ENCODE measurements around the gene ARID5B.

ARID5B gene

GRCh38 chr10:62067560-62067959, 166.1 kb downstream of the ARID5B start:
- Histone ChIP-seq H3K27ac (ENCODE audit: low read depth, low read length) (no peak overlapping the region), H3K4me1 (ENCODE audit: control insufficient read depth, insufficient read depth, low read length, unreplicated experiment) (peaks cover 30% of the 10 kb centered on the region), H2AFZ (ENCODE audit: low read length, unreplicated experiment) (no peak overlapping the region), H3K27me3 (ENCODE audit: insufficient read depth, low read length) (no peaks in the 10 kb centered on the region), H3K79me2 (ENCODE audit: control insufficient read depth, insufficient read depth, low read length, unreplicated experiment) (peaks cover 15% of the 10 kb centered on the region), H3K36me3 (ENCODE audit: insufficient read depth, low read length) (peaks cover 52% of the 10 kb centered on the region), H3K4me3 (ENCODE audit: low read depth, low read length) (no peak overlapping the region)

DNA sequence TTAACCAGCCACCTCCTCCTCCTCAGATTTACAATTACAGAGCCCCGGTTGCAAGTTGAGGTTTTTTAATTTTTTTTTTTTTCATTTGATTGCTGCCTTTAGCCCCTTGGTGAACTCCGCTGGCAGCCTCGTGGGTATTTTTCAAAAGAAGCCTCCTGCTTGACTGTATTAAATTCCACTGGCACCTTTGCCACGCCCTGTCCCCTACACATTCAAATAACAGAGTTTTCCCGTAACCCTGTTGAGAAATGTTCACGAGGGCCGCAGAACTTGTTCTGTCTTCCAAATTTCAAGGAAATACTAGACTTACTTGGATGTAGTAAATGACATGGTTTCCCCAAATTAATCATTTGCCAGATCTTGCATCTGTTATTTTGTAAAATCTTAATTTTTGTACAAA, 167.0 kb downstream of the ARID5B start:
- Histone ChIP-seq H3K27me3 (ENCODE audit: insufficient read depth, low read length) (no peaks in the 10 kb centered on the region), H3K36me3 (ENCODE audit: insufficient read depth, low read length) (peaks cover 46% of the 10 kb centered on the region), H3K4me3 (ENCODE audit: low read depth, low read length) (no peak overlapping the region), H3K27ac (ENCODE audit: low read depth, low read length) (no peak overlapping the region), H3K79me2 (ENCODE audit: control insufficient read depth, insufficient read depth, low read length, unreplicated experiment) (peaks cover 15% of the 10 kb centered on the region), H3K4me1 (ENCODE audit: control insufficient read depth, insufficient read depth, low read length, unreplicated experiment) (peaks cover 32% of the 10 kb centered on the region), H2AFZ (ENCODE audit: low read length, unreplicated experiment) (no peak overlapping the region)

DNA sequence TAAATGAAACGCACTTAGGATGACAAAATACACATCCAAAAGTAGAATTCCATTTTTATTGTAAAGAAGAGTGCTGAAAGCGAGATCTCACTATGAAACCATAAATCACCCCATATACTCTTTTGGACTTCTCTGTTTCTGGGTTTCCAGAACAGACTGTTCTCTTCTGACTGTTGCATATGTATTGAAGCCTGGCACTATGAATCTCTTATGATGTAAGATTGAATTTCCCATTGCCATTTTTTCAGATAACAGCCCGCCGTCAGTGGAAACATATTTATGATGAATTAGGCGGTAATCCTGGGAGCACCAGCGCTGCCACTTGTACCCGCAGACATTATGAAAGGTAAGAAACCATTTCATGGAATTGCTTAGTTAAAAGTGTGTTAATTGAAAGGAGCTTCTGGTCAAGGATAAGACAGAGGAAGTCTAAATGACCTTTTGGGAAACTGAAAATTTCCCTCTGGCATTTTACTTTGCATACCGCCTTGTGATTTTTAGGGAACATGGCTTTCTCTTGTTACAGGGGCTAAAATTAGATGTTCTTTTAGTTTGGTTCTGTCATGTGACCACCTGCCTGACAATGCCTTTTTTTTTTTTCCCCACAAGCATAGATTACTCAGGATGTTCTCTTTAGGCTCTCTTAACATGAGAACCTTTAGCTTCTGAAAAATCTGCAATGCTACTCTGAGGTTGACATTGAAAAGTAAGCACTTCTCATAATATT, 168.1 kb downstream of the ARID5B start:
- H3K27me3 ChIP-seq (ENCODE audit: insufficient read depth, low read length), result no peaks in the 10 kb centered on the region
- peaks cover 32% of the 10 kb centered on the region for H3K4me1 ChIP-seq (ENCODE audit: control insufficient read depth, insufficient read depth, low read length, unreplicated experiment)
- H2AFZ ChIP-seq (ENCODE audit: low read length, unreplicated experiment), result no peak overlapping the region
- H3K27ac ChIP-seq (ENCODE audit: low read depth, low read length), result no peak overlapping the region
- H3K36me3 ChIP-seq (ENCODE audit: insufficient read depth, low read length), result peaks cover 51% of the 10 kb centered on the region
- no peak overlapping the region for H3K4me3 ChIP-seq (ENCODE audit: low read depth, low read length)
- peaks cover 21% of the 10 kb centered on the region for H3K79me2 ChIP-seq (ENCODE audit: control insufficient read depth, insufficient read depth, low read length, unreplicated experiment)

DNA sequence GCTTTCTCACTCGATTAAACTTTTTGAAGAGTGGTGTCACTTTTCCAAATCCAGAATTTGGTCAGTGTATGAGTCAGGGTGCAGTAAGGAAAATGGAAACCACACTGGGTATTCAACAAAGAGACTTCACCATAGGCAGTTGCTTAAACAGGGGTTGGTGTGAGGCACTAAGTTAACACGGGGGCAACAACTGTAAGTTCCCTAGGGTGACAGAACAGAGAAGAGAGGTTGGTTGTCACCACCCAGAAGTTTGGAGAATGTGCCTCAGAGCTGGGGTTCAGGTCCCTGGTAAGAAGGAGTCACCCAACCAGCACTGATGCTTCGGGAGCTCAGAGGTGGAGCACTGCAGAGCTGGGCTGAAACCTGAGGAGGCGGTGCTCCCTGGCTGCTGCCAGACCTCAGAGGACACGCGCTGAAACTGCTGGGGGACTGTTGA, 170.4 kb downstream of the ARID5B start:
- Histone ChIP-seq H3K4me3 (ENCODE audit: low read depth, low read length) (no peak overlapping the region), H3K36me3 (ENCODE audit: insufficient read depth, low read length) (peaks cover 52% of the 10 kb centered on the region), H3K27me3 (ENCODE audit: insufficient read depth, low read length) (no peaks in the 10 kb centered on the region), H3K27ac (ENCODE audit: low read depth, low read length) (peak overlapping the region; percentile 12; the same call in 1 of the 2 replicates), H3K79me2 (ENCODE audit: control insufficient read depth, insufficient read depth, low read length, unreplicated experiment) (peaks cover 17% of the 10 kb centered on the region), H2AFZ (ENCODE audit: low read length, unreplicated experiment) (no peak overlapping the region), H3K4me1 (ENCODE audit: control insufficient read depth, insufficient read depth, low read length, unreplicated experiment) (peaks cover 51% of the 10 kb centered on the region)

DNA sequence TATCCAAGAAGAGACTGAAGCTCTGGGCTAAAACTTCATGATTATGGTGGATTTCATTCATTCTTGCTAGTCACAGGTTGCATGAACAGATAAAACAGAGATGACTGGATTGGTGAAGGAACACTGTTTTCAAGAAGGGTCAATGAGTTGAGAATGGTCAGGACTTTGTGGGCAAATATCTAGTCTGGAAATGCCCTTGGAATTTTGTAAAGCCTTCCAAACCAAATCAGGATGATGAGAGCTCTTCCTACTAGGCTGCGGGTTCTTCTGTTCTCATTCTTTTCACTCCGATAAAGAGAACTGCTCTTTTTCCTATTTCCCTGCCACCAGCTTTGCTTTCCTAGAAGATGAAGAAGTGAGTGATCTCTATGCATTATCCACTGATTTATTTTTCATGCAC, 171.4 kb downstream of the ARID5B start:
- H3K27ac ChIP-seq (ENCODE audit: low read depth, low read length), result peak overlapping the region; percentile 43
- peak overlapping the region; percentile 25 for H3K4me3 ChIP-seq (ENCODE audit: low read depth, low read length)
- H2AFZ ChIP-seq (ENCODE audit: low read length, unreplicated experiment), result no peak overlapping the region
- H3K36me3 ChIP-seq (ENCODE audit: insufficient read depth, low read length), result peaks cover 54% of the 10 kb centered on the region
- H3K4me1 ChIP-seq (ENCODE audit: control insufficient read depth, insufficient read depth, low read length, unreplicated experiment), result peaks cover 61% of the 10 kb centered on the region
- peaks cover 17% of the 10 kb centered on the region for H3K79me2 ChIP-seq (ENCODE audit: control insufficient read depth, insufficient read depth, low read length, unreplicated experiment)
- H3K27me3 ChIP-seq (ENCODE audit: insufficient read depth, low read length), result no peaks in the 10 kb centered on the region

DNA sequence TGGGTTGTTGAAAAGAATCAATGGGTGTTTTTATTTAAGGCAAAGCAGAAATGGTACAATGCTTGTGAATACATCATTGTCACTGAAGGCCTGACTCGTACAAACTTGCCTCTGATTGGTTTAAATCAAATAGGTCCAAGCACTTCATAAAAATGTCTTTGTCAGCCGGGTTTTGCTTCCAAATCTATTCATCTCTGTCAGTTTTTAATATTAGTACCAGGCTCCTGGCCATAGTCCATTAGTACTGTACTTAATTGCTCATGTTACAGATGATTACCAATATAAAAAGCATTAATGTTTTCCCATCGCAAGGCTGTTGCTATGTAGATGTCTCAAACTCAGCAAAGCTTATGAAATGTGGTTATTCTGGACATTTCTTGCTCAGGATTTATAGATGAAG, 171.9 kb downstream of the ARID5B start:
- H2AFZ ChIP-seq (ENCODE audit: low read length, unreplicated experiment), result no peak overlapping the region
- H3K36me3 ChIP-seq (ENCODE audit: insufficient read depth, low read length), result peaks cover 59% of the 10 kb centered on the region
- H3K4me1 ChIP-seq (ENCODE audit: control insufficient read depth, insufficient read depth, low read length, unreplicated experiment), result peaks cover 62% of the 10 kb centered on the region
- no peaks in the 10 kb centered on the region for H3K27me3 ChIP-seq (ENCODE audit: insufficient read depth, low read length)
- peak overlapping the region; percentile 43 for H3K27ac ChIP-seq (ENCODE audit: low read depth, low read length)
- H3K79me2 ChIP-seq (ENCODE audit: control insufficient read depth, insufficient read depth, low read length, unreplicated experiment), result peaks cover 19% of the 10 kb centered on the region
- H3K4me3 ChIP-seq (ENCODE audit: low read depth, low read length), result peak overlapping the region; percentile 25

- Histone ChIP-seq H3K79me2 (ENCODE audit: control insufficient read depth, insufficient read depth, low read length, unreplicated experiment) (peaks cover 29% of the 10 kb centered on the region), H3K36me3 (ENCODE audit: insufficient read depth, low read length) (peaks cover 47% of the 10 kb centered on the region), H2AFZ (ENCODE audit: low read length, unreplicated experiment) (no peak overlapping the region), H3K27me3 (ENCODE audit: insufficient read depth, low read length) (no peaks in the 10 kb centered on the region), H3K27ac (ENCODE audit: low read depth, low read length) (peak overlapping the region; percentile 52), H3K4me3 (ENCODE audit: low read depth, low read length) (no peak overlapping the region), H3K4me1 (ENCODE audit: control insufficient read depth, insufficient read depth, low read length, unreplicated experiment) (peaks cover 67% of the 10 kb centered on the region)
Observed at GRCh38 chr10:62075414-62075813, 173.9 kb downstream of the ARID5B start.

GRCh38 chr10:62075912-62076311, 174.4 kb downstream of the ARID5B start:
- Histone ChIP-seq H3K4me1 (ENCODE audit: control insufficient read depth, insufficient read depth, low read length, unreplicated experiment) (peaks cover 71% of the 10 kb centered on the region), H3K79me2 (ENCODE audit: control insufficient read depth, insufficient read depth, low read length, unreplicated experiment) (peaks cover 31% of the 10 kb centered on the region), H3K36me3 (ENCODE audit: insufficient read depth, low read length) (peaks cover 43% of the 10 kb centered on the region), H3K4me3 (ENCODE audit: low read depth, low read length) (no peak overlapping the region), H3K27me3 (ENCODE audit: insufficient read depth, low read length) (no peaks in the 10 kb centered on the region), H2AFZ (ENCODE audit: low read length, unreplicated experiment) (no peak overlapping the region), H3K27ac (ENCODE audit: low read depth, low read length) (peak overlapping the region; percentile 52)

DNA sequence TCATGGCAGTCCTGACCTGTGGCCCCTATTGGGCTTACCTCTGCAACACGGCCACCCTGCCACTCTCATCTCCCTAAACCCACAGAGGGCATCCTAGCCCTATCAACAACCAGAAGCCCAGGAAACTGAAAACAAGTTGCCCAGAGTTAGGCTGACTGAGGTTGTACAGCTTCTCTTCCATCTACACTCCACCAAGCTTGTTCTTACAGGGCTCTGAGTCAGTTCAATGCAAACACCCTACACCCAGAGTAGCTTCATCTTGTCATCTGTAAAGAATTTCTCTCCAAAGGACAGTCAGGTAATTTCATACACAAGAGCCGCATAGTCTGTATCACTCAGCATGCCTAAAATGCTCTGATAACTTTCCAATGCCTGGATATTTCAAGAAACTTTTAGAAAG, 175.4 kb downstream of the ARID5B start:
- no peak overlapping the region for H2AFZ ChIP-seq (ENCODE audit: low read length, unreplicated experiment)
- peaks cover 74% of the 10 kb centered on the region for H3K4me1 ChIP-seq (ENCODE audit: control insufficient read depth, insufficient read depth, low read length, unreplicated experiment)
- peak overlapping the region; percentile 77 for H3K27ac ChIP-seq (ENCODE audit: low read depth, low read length)
- H3K36me3 ChIP-seq (ENCODE audit: insufficient read depth, low read length), result peaks cover 37% of the 10 kb centered on the region
- no peaks in the 10 kb centered on the region for H3K27me3 ChIP-seq (ENCODE audit: insufficient read depth, low read length)
- peaks cover 34% of the 10 kb centered on the region for H3K79me2 ChIP-seq (ENCODE audit: control insufficient read depth, insufficient read depth, low read length, unreplicated experiment)
- H3K4me3 ChIP-seq (ENCODE audit: low read depth, low read length), result peak overlapping the region; percentile 41; the same call in 1 of the 2 replicates

- Histone ChIP-seq H3K36me3 (ENCODE audit: insufficient read depth, low read length) (peaks cover 31% of the 10 kb centered on the region), H2AFZ (ENCODE audit: low read length, unreplicated experiment) (no peak overlapping the region), H3K4me3 (ENCODE audit: low read depth, low read length) (no peak overlapping the region), H3K27me3 (ENCODE audit: insufficient read depth, low read length) (no peaks in the 10 kb centered on the region), H3K27ac (ENCODE audit: low read depth, low read length) (peak overlapping the region; percentile 77), H3K79me2 (ENCODE audit: control insufficient read depth, insufficient read depth, low read length, unreplicated experiment) (peaks cover 31% of the 10 kb centered on the region), H3K4me1 (ENCODE audit: control insufficient read depth, insufficient read depth, low read length, unreplicated experiment) (peaks cover 74% of the 10 kb centered on the region)
Observed at GRCh38 chr10:62077330-62078015, 176.0 kb downstream of the ARID5B start.
